ENCODE results near the gene MGST2.

Gene MGST2

GRCh38 chr4:139645458-139645857 lies 20.2 kb upstream of the MGST2 start:
- no peak for DNase-seq

DNA sequence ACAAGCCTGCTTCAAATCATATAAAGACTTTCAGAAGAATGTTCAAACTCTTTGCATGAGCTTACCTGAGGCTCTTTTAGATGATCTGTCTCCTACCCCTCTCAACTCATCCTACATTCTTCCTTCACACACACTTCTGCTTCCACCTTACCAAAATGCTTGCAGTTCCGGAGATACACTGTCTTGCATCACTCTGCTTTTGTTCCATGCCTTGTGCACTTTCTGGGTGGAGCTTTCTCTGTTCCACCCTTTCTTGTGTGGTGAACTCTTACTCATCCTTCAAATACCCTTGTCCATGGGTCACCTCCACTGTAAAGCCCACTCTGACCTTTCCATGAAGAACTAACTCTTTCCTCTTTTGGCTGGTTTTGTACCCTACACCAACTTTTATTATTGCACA lies 18.4 kb upstream of the MGST2 start:
- no peak for DNase-seq

GRCh38 chr4:139647952-139648351 lies 17.7 kb upstream of the MGST2 start:
- no peak for DNase-seq

DNA sequence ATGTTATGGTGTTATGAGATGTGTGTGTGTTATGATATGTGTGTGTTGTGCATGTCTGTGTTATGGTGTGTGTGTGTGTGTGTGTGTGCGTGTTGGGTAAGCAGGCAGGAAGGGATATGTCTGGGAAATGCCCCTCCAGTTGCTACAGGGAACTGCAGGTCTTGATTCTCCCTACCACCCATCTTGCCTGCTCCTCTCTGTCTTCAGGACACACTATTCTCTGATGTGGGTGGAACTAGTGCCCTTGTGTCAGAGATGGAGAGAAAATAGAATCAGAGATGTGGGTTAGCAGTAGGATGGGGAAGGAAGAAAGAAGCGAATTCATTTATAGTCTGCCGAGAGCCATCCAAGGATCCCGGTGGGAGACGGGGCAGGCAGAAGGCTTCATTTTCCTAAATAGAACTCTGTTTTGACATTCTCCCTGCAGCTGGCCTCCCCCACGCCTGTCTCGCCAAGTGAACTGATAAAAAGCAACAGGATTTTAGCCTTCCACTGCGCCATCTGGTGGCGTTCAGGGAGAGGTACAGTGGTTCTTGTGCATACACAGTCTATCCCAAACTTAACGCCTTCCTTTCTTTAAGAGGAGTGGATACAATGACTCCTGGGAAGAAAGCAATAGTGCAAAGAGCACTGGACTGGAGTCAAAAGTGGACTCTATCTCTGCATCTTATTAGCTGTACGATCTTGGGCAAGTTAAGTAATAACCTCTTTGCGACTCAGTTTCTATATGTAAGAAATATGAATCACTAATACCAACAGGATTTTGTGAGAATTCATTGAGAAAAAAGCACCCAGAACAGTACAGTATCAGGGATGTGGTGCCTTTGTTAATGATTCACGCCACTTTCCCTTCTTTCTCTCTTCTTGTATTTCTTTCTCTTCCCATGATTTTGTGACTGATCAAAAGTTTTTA lies 14.1 kb upstream of the MGST2 start:
- peak; percentile 31 for DNase-seq

DNA sequence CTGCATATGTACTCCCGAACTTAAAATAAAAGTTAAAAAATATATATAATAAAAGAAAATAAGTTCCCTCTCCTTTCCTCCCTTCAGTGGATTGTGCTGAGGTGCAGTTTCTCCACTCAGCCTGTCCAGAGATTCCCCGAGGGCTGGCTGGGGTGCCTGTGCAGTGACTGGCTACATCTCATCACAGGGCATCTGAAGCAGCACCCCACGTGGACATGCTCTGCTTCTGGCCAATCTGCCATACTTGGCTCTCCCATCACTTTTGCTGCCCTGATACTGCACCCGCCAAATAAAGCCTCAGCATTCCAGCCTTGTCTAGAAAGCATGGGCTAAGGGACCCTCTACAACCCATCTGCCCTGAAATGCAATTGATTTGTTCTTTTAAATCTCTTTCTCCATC lies 11.1 kb upstream of the MGST2 start:
- DNase-seq: no peak

DNA sequence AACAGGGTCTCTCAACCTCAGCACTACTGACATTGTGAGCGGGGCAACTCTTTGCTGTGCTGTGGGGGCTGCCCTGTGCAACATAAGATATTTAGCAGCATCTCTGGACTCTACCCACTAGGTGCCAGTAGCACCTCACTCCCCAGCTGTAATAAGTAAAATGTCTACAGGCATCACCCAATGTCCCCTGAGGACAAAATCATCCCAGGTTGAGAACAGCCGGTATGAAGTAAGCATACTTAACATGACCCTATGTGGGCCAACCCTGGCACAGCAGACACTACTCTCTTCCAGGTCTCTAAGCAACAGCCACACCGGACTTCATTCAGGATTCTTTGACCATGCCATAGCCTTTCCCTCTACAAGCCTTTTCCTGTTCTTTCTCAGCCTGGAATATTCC lies 10.5 kb upstream of the MGST2 start:
- DNase-seq: peak; percentile 23

GRCh38 chr4:139656614-139657486 lies 8.8 kb upstream of the MGST2 start:
- peak; percentile 69 for DNase-seq

DNA sequence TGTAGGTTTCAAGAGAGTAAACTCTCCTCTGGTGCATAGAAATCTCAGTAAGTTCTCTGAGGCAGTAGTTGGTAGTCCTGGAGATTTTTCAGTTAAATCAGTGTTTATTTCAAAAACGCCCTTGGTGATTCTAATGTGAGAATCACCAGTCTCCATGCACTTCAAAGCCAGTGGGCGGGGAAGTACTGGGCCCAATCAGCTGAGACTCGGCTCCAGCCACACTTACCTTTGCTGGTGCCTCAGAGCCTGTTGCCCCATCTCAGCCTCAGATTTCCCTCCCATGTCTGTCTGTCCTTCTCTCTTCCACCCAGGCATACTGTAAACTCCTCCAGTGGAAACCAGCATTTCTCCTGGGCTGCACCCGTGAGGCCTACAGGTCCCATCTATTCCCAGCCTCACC lies 7.4 kb upstream of the MGST2 start:
- DNase-seq: no peak

DNA sequence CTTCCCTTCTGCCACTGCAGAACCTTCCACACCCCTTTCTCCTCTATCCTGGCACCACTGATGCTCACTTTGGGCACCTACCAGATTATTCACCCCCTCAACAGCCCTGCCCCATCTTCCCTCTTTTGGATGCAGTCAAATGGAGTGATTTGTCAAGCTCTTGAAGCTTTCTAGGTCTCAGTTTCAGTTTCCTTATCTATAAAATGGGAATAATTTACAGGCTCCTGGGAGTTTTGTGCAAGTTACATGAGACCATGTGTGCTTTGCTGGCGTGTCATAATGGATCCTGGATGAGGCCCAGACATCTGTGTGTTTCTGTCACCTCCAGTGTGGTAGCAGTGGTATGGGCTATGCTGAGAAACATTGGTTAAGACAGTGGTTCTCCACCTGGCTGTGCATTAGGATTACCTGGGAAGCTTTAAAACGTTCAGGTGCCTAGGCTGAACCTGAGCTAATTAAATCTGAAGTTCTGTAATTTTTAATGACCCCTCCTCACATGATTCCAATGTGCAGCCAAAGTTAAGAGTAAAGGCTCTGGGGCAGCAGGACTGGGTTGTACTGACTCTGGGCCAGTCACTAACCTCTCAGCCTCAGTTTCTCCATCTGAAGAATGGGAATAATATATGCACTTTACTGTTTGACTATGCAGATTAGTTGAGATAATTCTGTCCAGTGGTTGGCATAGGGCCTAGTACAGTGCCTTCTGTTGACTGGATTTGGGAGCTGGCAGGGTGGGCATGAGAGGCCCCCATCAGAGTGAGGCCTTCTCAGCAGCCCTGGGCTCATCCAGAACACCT lies 6.8 kb upstream of the MGST2 start:
- DNase-seq: no peak

GRCh38 chr4:139659735-139660424 lies 5.7 kb upstream of the MGST2 start:
- no peak for DNase-seq

- no peak for DNase-seq
Observed at GRCh38 chr4:139660568-139661043, 5.0 kb upstream of the MGST2 start.

- no peak for DNase-seq
Observed at GRCh38 chr4:139663561-139664138, 2.0 kb upstream of the MGST2 start.

DNA sequence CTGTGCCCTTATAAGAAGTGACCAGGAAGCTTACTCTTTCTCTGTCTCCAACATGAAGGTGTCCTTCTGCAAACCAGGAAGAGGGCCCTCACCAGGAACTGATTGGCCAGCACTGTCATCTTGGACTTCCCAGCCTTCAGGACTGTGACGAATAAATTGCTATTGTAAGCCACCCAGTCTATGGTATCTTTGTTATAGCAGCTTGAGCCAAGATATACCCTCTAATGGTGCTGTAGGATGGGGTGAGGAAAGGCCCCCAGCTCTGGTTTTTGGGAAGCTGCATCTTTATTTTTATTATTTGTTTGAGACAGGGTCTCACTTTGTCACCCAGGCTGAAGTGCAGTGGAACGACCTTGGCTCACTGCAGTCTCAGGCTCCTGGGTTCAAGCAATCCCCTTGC lies 1.2 kb upstream of the MGST2 start:
- no peak for DNase-seq

- no peak for DNase-seq
Observed at GRCh38 chr4:139665079-139665689, 435 bp upstream of the MGST2 start.

DNA sequence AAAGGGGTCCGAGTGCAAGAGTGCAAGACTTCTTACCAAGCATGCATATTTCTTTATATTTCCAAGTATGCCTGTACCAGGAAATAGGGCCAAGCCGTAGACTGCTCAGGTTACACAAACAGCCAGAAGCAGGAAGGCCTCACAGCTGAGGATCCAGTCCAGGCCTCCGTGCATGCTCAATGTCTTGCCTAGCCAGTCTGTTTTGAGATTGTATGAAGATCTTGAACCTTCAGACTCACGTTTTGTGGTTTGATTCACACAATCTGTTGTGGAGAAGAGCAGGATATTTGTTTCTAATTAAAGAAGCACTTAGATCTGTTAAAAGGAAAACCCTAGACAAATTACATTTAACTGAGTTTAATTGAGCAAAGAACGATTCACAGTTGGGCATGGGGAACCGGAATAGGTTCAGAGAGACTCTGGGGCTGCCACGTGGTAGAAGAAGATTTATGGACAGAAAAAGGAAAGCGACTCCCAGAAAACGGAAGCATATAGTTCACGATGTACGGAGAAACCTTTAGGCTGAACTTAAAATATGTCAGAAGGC lies 1.2 kb downstream of the MGST2 start:
- DNase-seq: peak; percentile 63

- DNase-seq: no peak
Observed at GRCh38 chr4:139668036-139668435, 2.4 kb downstream of the MGST2 start.

- DNase-seq: no peak
Observed at GRCh38 chr4:139668658-139669201, 3.1 kb downstream of the MGST2 start.

DNA sequence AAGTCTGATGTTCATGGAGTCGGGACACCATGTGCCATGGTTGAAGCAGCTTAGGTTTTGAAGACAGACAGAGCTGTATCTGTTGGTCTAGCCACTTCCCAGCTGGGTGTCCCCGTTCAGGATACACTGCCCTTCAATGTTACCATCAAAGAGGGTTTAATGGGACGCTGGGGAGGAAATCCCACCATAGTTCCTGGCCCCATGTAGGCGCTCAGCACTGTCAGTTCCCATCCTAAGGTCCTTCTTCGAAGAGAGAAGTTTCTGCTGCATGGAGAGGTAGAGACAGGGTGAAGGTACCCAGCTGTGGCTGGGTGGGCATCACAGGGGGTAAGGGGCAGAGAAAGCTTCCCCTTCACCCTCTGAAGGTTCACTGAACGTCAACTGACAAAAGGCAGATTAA lies 3.7 kb downstream of the MGST2 start:
- no peak for DNase-seq

DNA sequence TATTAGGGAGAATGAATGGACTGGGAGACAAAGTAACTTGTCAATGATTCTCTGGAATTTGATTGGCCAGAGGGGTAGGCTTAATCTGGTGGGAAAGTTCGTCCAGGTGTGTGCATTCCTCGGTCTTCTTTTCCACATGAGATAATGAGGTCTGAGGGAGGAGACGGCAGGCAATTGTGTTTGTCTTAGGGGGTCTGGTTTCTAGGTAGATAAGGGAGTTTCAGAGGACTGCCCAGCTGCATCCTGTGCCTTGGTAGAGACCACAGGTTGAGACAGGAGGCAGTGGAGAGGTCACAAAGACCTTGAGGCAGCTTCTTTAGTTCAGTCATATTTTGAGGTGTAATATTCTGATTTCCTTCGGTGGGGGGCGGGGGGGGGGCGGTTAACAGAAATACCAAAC lies 4.3 kb downstream of the MGST2 start:
- no peak for DNase-seq

DNA sequence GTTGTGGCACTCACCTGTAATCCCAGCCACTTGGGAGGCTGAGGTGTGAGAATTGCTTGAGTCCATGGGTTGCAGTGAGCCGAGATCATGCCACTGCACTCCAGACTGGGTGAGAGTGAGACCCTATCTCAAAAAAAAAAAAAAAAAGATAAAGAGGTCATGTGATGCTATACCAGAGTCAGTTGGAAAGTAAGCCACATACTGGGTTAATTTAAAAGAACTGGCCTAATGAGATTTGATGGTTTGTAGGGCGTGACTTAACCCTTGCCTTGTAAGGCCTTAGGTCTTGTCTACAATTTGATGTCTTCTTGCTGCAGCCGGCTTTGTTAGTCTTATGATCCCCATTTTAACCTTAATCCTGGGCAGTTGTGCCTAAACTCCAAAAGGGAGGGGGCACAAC lies 5.2 kb downstream of the MGST2 start:
- DNase-seq: no peak

DNA sequence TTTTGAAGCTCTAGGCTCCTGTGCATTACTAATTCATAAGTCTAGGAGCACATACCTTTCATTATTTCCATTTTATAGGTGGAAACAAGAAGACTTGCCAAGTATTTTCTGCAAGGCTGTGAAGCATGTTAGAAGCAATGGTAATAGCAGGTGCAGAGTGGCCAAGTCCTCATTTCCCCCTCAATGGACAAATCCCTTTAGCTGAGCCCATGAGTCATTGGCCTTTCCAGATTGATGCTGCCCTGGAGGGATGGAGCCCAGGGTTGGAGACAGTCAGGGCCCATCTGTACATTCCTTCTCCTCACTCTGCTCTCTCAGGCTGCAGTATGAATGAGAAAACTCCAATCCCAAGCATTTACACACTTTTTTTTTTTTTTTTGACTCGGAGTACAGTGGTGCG lies 6.6 kb downstream of the MGST2 start:
- DNase-seq: no peak
